ENCODE measurements around the gene DGCR2.

The DGCR2 gene

GRCh38 chr22:19110646-19111045, 11.6 kb downstream of the DGCR2 start:
- no peak for TF ChIP-seq CTCF (IDR thresholded peaks at IDR 0.05; ENCODE audit: control extremely low read depth, extremely low read depth, low read depth, missing control alignments)
- ChIA-PET POLR2A (interaction anchor here (0.5 to 0.9 kb wide), 2 partner anchors 22 to 97 kb away, joined by 3 read pairs; no protein-coding TSS in a partner anchor), CTCF (interaction anchor here (0.7 to 2.5 kb wide), 7 partner anchors 9 to 961 kb away, joined by 3 to 12 read pairs (median 3); partner anchors contain the start of genes DGCR2, ESS2 and USP18)
- no peak for DNase-seq (ENCODE audit: extremely low spot score)

GRCh38 chr22:19110064-19110458, 12.2 kb downstream of the DGCR2 start:
- ChIA-PET POLR2A (interaction anchor here (0.9 kb wide), 1 partner anchor 21 kb away, joined by 3 read pairs; no protein-coding TSS in a partner anchor), CTCF (interaction anchor here (1.1 to 2.5 kb wide), 4 partner anchors 9 to 34 kb away, joined by 3 to 12 read pairs (median 6); partner anchors contain the start of gene ESS2)
- DNase-seq (ENCODE audit: extremely low spot score): no peak
- no peak for TF ChIP-seq CTCF (IDR thresholded peaks at IDR 0.05; ENCODE audit: control extremely low read depth, extremely low read depth, low read depth, missing control alignments)

- ChIA-PET POLR2A (no interaction called here), CTCF (interaction anchor here (2.5 kb wide), 1 partner anchor 10 kb away, joined by 10 read pairs; no protein-coding TSS in a partner anchor)
- no peak for TF ChIP-seq CTCF (IDR thresholded peaks at IDR 0.05; ENCODE audit: control extremely low read depth, extremely low read depth, low read depth, missing control alignments)
- DNase-seq (ENCODE audit: extremely low spot score): peak; percentile 68
Measured at GRCh38 chr22:19109198-19110063, 12.8 kb downstream of the DGCR2 start.

- no peak for TF ChIP-seq CTCF (IDR thresholded peaks at IDR 0.05; ENCODE audit: control extremely low read depth, extremely low read depth, low read depth, missing control alignments)
- ChIA-PET CTCF (interaction anchor here (1.2 to 1.5 kb wide), 2 partner anchors 10 kb away, joined by 3 to 5 read pairs; no protein-coding TSS in a partner anchor), POLR2A (no interaction called here)
- DNase-seq (ENCODE audit: extremely low spot score): no peak
Measured at GRCh38 chr22:19108807-19109197, 13.4 kb downstream of the DGCR2 start.

- POLR2A ChIA-PET: no interaction called here
- no peak for DNase-seq (ENCODE audit: extremely low spot score)
- no peak for TF ChIP-seq CTCF (IDR thresholded peaks at IDR 0.05; ENCODE audit: control extremely low read depth, extremely low read depth, low read depth, missing control alignments)
- CTCF ChIA-PET: interaction anchor here (1.2 to 1.5 kb wide), 4 partner anchors 9 to 25 kb away, joined by 3 to 5 read pairs (median 3); no protein-coding TSS in a partner anchor
Measured at GRCh38 chr22:19107730-19108074, 14.5 kb downstream of the DGCR2 start.

GRCh38 chr22:19106886-19107729, 15.1 kb downstream of the DGCR2 start:
- POLR2A ChIA-PET: no interaction called here
- CTCF ChIA-PET: interaction anchor here (1.2 to 2.7 kb wide), 4 partner anchors 8 to 24 kb away, joined by 3 to 7 read pairs (median 4); no protein-coding TSS in a partner anchor
- DNase-seq (ENCODE audit: extremely low spot score): no peak
- TF ChIP-seq CTCF (IDR thresholded peaks at IDR 0.05; ENCODE audit: control extremely low read depth, extremely low read depth, low read depth, missing control alignments): no peak
